ENCODE measurements around the gene SNX25. TPM values are rescaled to one million over a fixed set of nuclear protein-coding genes. Genes with fewer than 3 reads are reported as not detected.

Gene SNX25
- polyA plus RNA-seq, 1 experiment: 12.6 TPM

GRCh38 chr4:185179488-185179887 is 29.9 kb upstream of the SNX25 start:
- CTCF ChIA-PET: no interaction called here
- POLR2A ChIA-PET: no interaction called here
- no peak for DNase-seq (ENCODE audit: low read depth, low spot score)
- Histone ChIP-seq H3K27me3 (ENCODE audit: control insufficient read depth, insufficient read depth, low read length) (no peaks in the 10 kb centered on the region), H3K4me3 (ENCODE audit: low read depth, low read length) (no peak overlapping the region), H3K9me3 (ENCODE audit: control insufficient read depth, insufficient read depth, low read length) (no peaks in the 10 kb centered on the region), H3K27ac (ENCODE audit: low read depth, low read length) (no peak overlapping the region)
- TF ChIP-seq CTCF (IDR thresholded peaks at IDR 0.05; ENCODE audit: low read depth, low read length): no peak

- no peak overlapping the region for H3K4me3 ChIP-seq (ENCODE audit: low read depth, low read length)
- no peaks in the 10 kb centered on the region for H3K9me3 ChIP-seq (ENCODE audit: control insufficient read depth, insufficient read depth, low read length)
- TF ChIP-seq CTCF (IDR thresholded peaks at IDR 0.05; ENCODE audit: low read depth, low read length): no peak
- no peaks in the 10 kb centered on the region for H3K27me3 ChIP-seq (ENCODE audit: control insufficient read depth, insufficient read depth, low read length)
- ChIA-PET CTCF (interaction anchor here (0.8 to 5.0 kb wide), 6 partner anchors 8 to 142 kb away, joined by 3 to 58 read pairs (median 4); no protein-coding TSS in a partner anchor), POLR2A (no interaction called here)
- DNase-seq (ENCODE audit: low read depth, low spot score): no peak
- H3K27ac ChIP-seq (ENCODE audit: low read depth, low read length): no peak overlapping the region
Measured at GRCh38 chr4:185182239-185182638, 27.2 kb upstream of the SNX25 start.

- POLR2A ChIA-PET: interaction anchor here (1.2 kb wide), 1 partner anchor 41 kb away, joined by 3 read pairs; the partner anchor contains the start of gene SLC25A4
Measured at GRCh38 chr4:185183622-185184281, 25.6 kb upstream of the SNX25 start.

GRCh38 chr4:185186769-185187168 is 22.6 kb upstream of the SNX25 start:
- Histone ChIP-seq H3K9me3 (ENCODE audit: control insufficient read depth, insufficient read depth, low read length) (no peaks in the 10 kb centered on the region), H3K4me3 (ENCODE audit: low read depth, low read length) (no peak overlapping the region), H3K27ac (ENCODE audit: low read depth, low read length) (no peak overlapping the region), H3K27me3 (ENCODE audit: control insufficient read depth, insufficient read depth, low read length) (no peaks in the 10 kb centered on the region)
- no peak for DNase-seq (ENCODE audit: low read depth, low spot score)
- no peak for TF ChIP-seq CTCF (IDR thresholded peaks at IDR 0.05; ENCODE audit: low read depth, low read length)
- CTCF ChIA-PET: interaction anchor here (5.0 kb wide), 1 partner anchor 13 kb away, joined by 58 read pairs; no protein-coding TSS in a partner anchor
- POLR2A ChIA-PET: no interaction called here

More at GRCh38 chr4:185183622-185184281, 25.6 kb upstream of the SNX25 start:
- DNase-seq (ENCODE audit: low read depth, low spot score): peak; percentile 84
- peak; percentile 86 for TF ChIP-seq CTCF (IDR thresholded peaks at IDR 0.05; ENCODE audit: low read depth, low read length)
- H3K27ac ChIP-seq (ENCODE audit: low read depth, low read length): no peak overlapping the region
- no peaks in the 10 kb centered on the region for H3K9me3 ChIP-seq (ENCODE audit: control insufficient read depth, insufficient read depth, low read length)
- H3K27me3 ChIP-seq (ENCODE audit: control insufficient read depth, insufficient read depth, low read length): no peaks in the 10 kb centered on the region
- CTCF ChIA-PET: interaction anchor here (0.6 to 5.0 kb wide), 47 partner anchors 10 to 551 kb away, joined by 3 to 66 read pairs (median 4); partner anchors contain the start of genes SLC25A4 and UFSP2
- H3K4me3 ChIP-seq (ENCODE audit: low read depth, low read length): no peak overlapping the region

- no peak overlapping the region for H3K4me3 ChIP-seq (ENCODE audit: low read depth, low read length)
- no peak overlapping the region for H3K27ac ChIP-seq (ENCODE audit: low read depth, low read length)
- no peaks in the 10 kb centered on the region for H3K27me3 ChIP-seq (ENCODE audit: control insufficient read depth, insufficient read depth, low read length)
- POLR2A ChIA-PET: no interaction called here
- CTCF ChIA-PET: no interaction called here
- DNase-seq (ENCODE audit: low read depth, low spot score): no peak
- no peak for TF ChIP-seq CTCF (IDR thresholded peaks at IDR 0.05; ENCODE audit: low read depth, low read length)
- no peaks in the 10 kb centered on the region for H3K9me3 ChIP-seq (ENCODE audit: control insufficient read depth, insufficient read depth, low read length)
Measured at GRCh38 chr4:185189606-185190305, 19.6 kb upstream of the SNX25 start.
